Right lobe of liver (tissue), 4 donors: ENCODE data around the gene LDLRAD3.

ENCODE experiments used
- CTCF ChIP-seq, 4 donors: fragments of 200-600 bp in 3 of 4; fragments of 450-650 bp in 1 of 4; IDR thresholded peaks; one replicate each; pipeline versions ENCODE4 v1.5.1 to v1.8.0; 2016 to 2022; ENCODE audit warnings: antibody characterized with exemption in 4 of 4, mild to moderate bottlenecking in 2 of 4
- POLR2A ChIP-seq: fragments of 450-650 bp; IDR thresholded peaks from one replicate; pipeline ENCODE4 v1.6.1; 2017; ENCODE audit warnings: antibody characterized with exemption, mild to moderate bottlenecking
- donor health status: DM: no; HTN: no; CAD: no.
- donor health status: DM: no; HTN: no; CAD: no.
- donor health status: DM: no; HTN: yes; CAD: no.

- TF ChIP-seq POLR2A (no peak), CTCF (IDR thresholded peaks at IDR 0.05) (no peak)
Measured at GRCh38 chr11:36038541-36038940, 94.7 kb downstream of the LDLRAD3 start.
